A549 (cell line): ENCODE results near the gene CHKA. TPM values are rescaled to one million over a fixed set of nuclear protein-coding genes. Genes with fewer than 3 reads are reported as not detected.
A peak's percentile ranks its signal among the peaks of the same experiment; 100 is the strongest.

Experiments used
- ATAC-seq, 2 experiments: fragments of 200-7000 bp in 1 of 2; fragments of >200 bp in 1 of 2; cut with Nextera tagmentation in 1 of 2; cut with Tn5 transposase in 1 of 2; 3 replicates each; pipeline versions ENCODE4 v1.8.0 to v1.9.1; 2018 to 2020; ENCODE audit warnings: mild to moderate bottlenecking in 1 of 2, moderate library complexity in 1 of 2
- CTCF ChIA-PET: fragments of 300-600 bp; sonication (Branson Sonifier 250); formaldehyde crosslinking; extraction: SDS; loops from one replicate; lab custom pipeline; 2021; ENCODE audit warnings: antibody characterized with exemption, inconsistent platforms; lab: Yijun Ruan, JAX
- POLR2A ChIA-PET: fragments of 350-600 bp; formaldehyde crosslinking; extraction: SDS; loops from one replicate; lab custom pipeline; 2021; ENCODE audit warnings: antibody characterized with exemption, inconsistent platforms; lab: Yijun Ruan, JAX
- DNase-seq, 2 experiments: peaks; one replicate each; pipeline versions ENCODE4 v3.0.0 to v3.0.0-alpha.2; 2011 to 2016; ENCODE audit warnings: low read depth in 1 of 2, low spot score in 1 of 2
- FAIRE-seq: peaks from 2 replicates; lab custom pipeline; 2011; peaks lifted over from hg19 to GRCh38; lab: Jason Lieb, UNC
- H3K27ac ChIP-seq, 2 experiments: fragments of >200 bp; sonication (Bioruptor Twin); formaldehyde crosslinking; 3 replicates each; pipeline ENCODE4 v1.5.1; 2016 to 2017
- H3K4me1 ChIP-seq: fragments of >200 bp; sonication (Bioruptor Twin); formaldehyde crosslinking; 3 replicates; pipeline ENCODE4 v1.6.1; 2016
- H3K4me2 ChIP-seq: fragments of >200 bp; sonication (Bioruptor Twin); formaldehyde crosslinking; 3 replicates; pipeline ENCODE4 v1.6.1; 2016
- H3K4me3 ChIP-seq: fragments of >200 bp; sonication (Bioruptor Twin); formaldehyde crosslinking; 3 replicates; pipeline ENCODE4 v1.5.1; 2016
- H3K9me3 ChIP-seq: fragments of >200 bp; sonication (Bioruptor Twin); formaldehyde crosslinking; 3 replicates; pipeline ENCODE4 v1.6.1; 2016
- ATOH8 ChIP-seq: fragments of 250-450 bp; sonication (Bioruptor Pico); IDR thresholded peaks from 2 replicates; pipeline ENCODE4 v1.5.0; 2020; ENCODE audit warnings: low read depth, mild to moderate bottlenecking, moderate library complexity
- CBX2 ChIP-seq: fragments of 200-600 bp; sonication (generic); IDR thresholded peaks from 2 replicates; pipeline ENCODE4 v1.6.1; 2016; ENCODE audit warnings: low read depth, mild to moderate bottlenecking, borderline replicate concordance
- CBX8 ChIP-seq: fragments of 200-600 bp; sonication (generic); IDR thresholded peaks from 2 replicates; pipeline ENCODE4 v1.6.1; 2016
- CEBPB ChIP-seq, 2 experiments: fragments of >200 bp in 1 of 2; sonication (Bioruptor Twin) in 1 of 2; formaldehyde crosslinking in 1 of 2; IDR thresholded peaks; 2 replicates each; pipeline ENCODE4 v1.6.1; 2012 to 2016
- CHD2 ChIP-seq: fragments of 150-350 bp; IDR thresholded peaks from 2 replicates; pipeline ENCODE4 v1.6.1; 2014; ENCODE audit warnings: low read length; ENCODE audit not compliant: partially characterized antibody
- CTCF ChIP-seq: fragments of >200 bp; sonication (Bioruptor Twin); formaldehyde crosslinking; IDR thresholded peaks from 3 replicates; pipeline ENCODE4 v1.5.1; 2016
- EHF ChIP-seq: fragments of 250-450 bp; sonication (Bioruptor Pico); IDR thresholded peaks from 2 replicates; pipeline ENCODE4 v1.5.0; 2020; ENCODE audit warnings: mild to moderate bottlenecking
- EHMT2 ChIP-seq: fragments of 200-600 bp; sonication (generic); IDR thresholded peaks from 2 replicates; pipeline ENCODE4 v1.6.1; 2016; ENCODE audit warnings: antibody characterized with exemption, low read depth, mild to moderate bottlenecking, moderate library complexity
- EP300 ChIP-seq, 2 experiments: fragments of >200 bp; sonication (Bioruptor Twin); formaldehyde crosslinking; IDR thresholded peaks; 2 replicates in 1 of 2; 3 replicates in 1 of 2; pipeline ENCODE4 v1.6.1; 2016 to 2017
- ESRRA ChIP-seq: fragments of 150-350 bp; IDR thresholded peaks from 2 replicates; pipeline ENCODE4 v1.6.1; 2014; ENCODE audit warnings: mild to moderate bottlenecking, low read length, borderline replicate concordance
- FOSB ChIP-seq: fragments of 250-450 bp; sonication (Bioruptor Pico); IDR thresholded peaks from 2 replicates; pipeline ENCODE4 v1.5.0; 2020; ENCODE audit warnings: mild to moderate bottlenecking, moderate library complexity
- FOSL2 ChIP-seq, 2 experiments: fragments of 450-650 bp in 1 of 2; fragments of >200 bp in 1 of 2; sonication (Bioruptor Twin) in 1 of 2; formaldehyde crosslinking; IDR thresholded peaks; 2 replicates each; pipeline versions ENCODE4 v1.5.0 to v1.6.1; 2016 to 2020; ENCODE audit warnings: mild to moderate bottlenecking in 1 of 2, moderate library complexity in 1 of 2
- HDAC2 ChIP-seq: fragments of 200-600 bp; sonication (generic); IDR thresholded peaks from 2 replicates; pipeline ENCODE4 v1.6.1; 2016
- HES2 ChIP-seq: fragments of >200 bp; sonication (Bioruptor Twin); formaldehyde crosslinking; IDR thresholded peaks from 2 replicates; pipeline ENCODE4 v1.6.1; 2016
- HMGXB4 ChIP-seq: fragments of 250-450 bp; sonication (Bioruptor Pico); IDR thresholded peaks from 2 replicates; pipeline ENCODE4 v1.5.0; 2021; ENCODE audit warnings: mild to moderate bottlenecking, moderate library complexity, borderline replicate concordance
- HOXA7 ChIP-seq: fragments of 250-450 bp; sonication (Bioruptor Pico); IDR thresholded peaks from 2 replicates; pipeline ENCODE4 v1.5.0; 2020; ENCODE audit warnings: mild to moderate bottlenecking, moderate library complexity
- HOXB13 ChIP-seq: fragments of 250-450 bp; sonication (Bioruptor Pico); IDR thresholded peaks from 2 replicates; pipeline ENCODE4 v1.5.0; 2020; ENCODE audit warnings: low read depth, mild to moderate bottlenecking, moderate library complexity
- HOXB5 ChIP-seq: fragments of 250-450 bp; sonication (Bioruptor Pico); IDR thresholded peaks from 2 replicates; pipeline ENCODE4 v1.5.0; 2020; ENCODE audit warnings: mild to moderate bottlenecking, moderate library complexity
- JUN ChIP-seq, 2 experiments: fragments of >200 bp; sonication (Bioruptor Twin); formaldehyde crosslinking; IDR thresholded peaks; 2 replicates in 1 of 2; 3 replicates in 1 of 2; pipeline ENCODE4 v1.6.1; 2016 to 2017
- KDM5A ChIP-seq: fragments of 200-600 bp; sonication (generic); IDR thresholded peaks from 2 replicates; pipeline ENCODE4 v1.6.1; 2016; ENCODE audit warnings: antibody characterized with exemption, mild to moderate bottlenecking
- MAX ChIP-seq: IDR thresholded peaks from 2 replicates; pipeline ENCODE4 v1.6.1; 2012
- MAZ ChIP-seq: fragments of 150-350 bp; IDR thresholded peaks from 2 replicates; pipeline ENCODE4 v1.6.1; 2014; ENCODE audit warnings: antibody characterized with exemption, low read depth, low read length, borderline replicate concordance
- NPAS2 ChIP-seq: fragments of 250-450 bp; sonication (Bioruptor Pico); IDR thresholded peaks from 2 replicates; pipeline ENCODE4 v1.8.0; 2022; ENCODE audit warnings: mild to moderate bottlenecking, moderate library complexity, borderline replicate concordance
- NR3C1 ChIP-seq: fragments of >200 bp; sonication (Bioruptor Twin); formaldehyde crosslinking; IDR thresholded peaks from 3 replicates; pipeline ENCODE4 v1.6.1; 2017
- PBX3 ChIP-seq: IDR thresholded peaks from 2 replicates; pipeline ENCODE4 v1.6.1; 2012
- PHF8 ChIP-seq: fragments of 200-600 bp; sonication (generic); IDR thresholded peaks from 2 replicates; pipeline ENCODE4 v1.6.1; 2016; ENCODE audit warnings: low read depth, mild to moderate bottlenecking, antibody characterized with exemption, moderate library complexity, borderline replicate concordance
- RCOR1 ChIP-seq: fragments of 150-350 bp; IDR thresholded peaks from 2 replicates; pipeline ENCODE4 v1.6.1; 2014; ENCODE audit warnings: antibody characterized with exemption, low read length, low read depth
- RNF2 ChIP-seq: fragments of 200-600 bp; sonication (generic); IDR thresholded peaks from 2 replicates; pipeline ENCODE4 v1.6.1; 2016; ENCODE audit warnings: low read depth, mild to moderate bottlenecking, antibody characterized with exemption, moderate library complexity, borderline replicate concordance
- TP53 ChIP-seq: fragments of 250-450 bp; sonication (Bioruptor Pico); IDR thresholded peaks from 2 replicates; pipeline ENCODE4 v1.5.0; 2021; ENCODE audit warnings: mild to moderate bottlenecking, moderate library complexity
- ZFP36 ChIP-seq: fragments of 450-650 bp; IDR thresholded peaks from 2 replicates; pipeline ENCODE4 v1.6.1; 2014; ENCODE audit warnings: borderline replicate concordance; ENCODE audit not compliant: partially characterized antibody
- ZNF302 ChIP-seq: fragments of 250-450 bp; sonication (Bioruptor Pico); IDR thresholded peaks from 2 replicates; pipeline ENCODE4 v1.9.0; 2021; ENCODE audit warnings: inconsistent platforms, mild to moderate bottlenecking, moderate library complexity
- ZSCAN20 ChIP-seq: fragments of 250-450 bp; sonication (Bioruptor Pico); IDR thresholded peaks from 2 replicates; pipeline ENCODE4 v1.8.0; 2022; ENCODE audit warnings: mild to moderate bottlenecking, moderate library complexity
- WGBS: methylation state at CpG from one replicate; pipeline ENCODE4 v1.1.6; 2017; ENCODE audit errors: missing lambda C conversion rate; 5-methylcytosine and 5-hydroxymethylcytosine counted together
- polyA plus RNA-seq, 4 experiments: library from polyadenylated mRNA; depleted of rRNA in 3 of 4; stranded (reverse); fragments of >200 nt; fragmentation: RNase III in 1 of 4; extraction: RNeasy Plus Mini Kit Qiagen cat#74134 plus additional on column Dnase treatment in 1 of 4; gene quantifications; 2 replicates in 3 of 4; 3 replicates in 1 of 4; pipeline ENCODE4 v1.2.3, GENCODE V29; 2011 to 2017

The CHKA gene
- polyA plus RNA-seq, 2 of the 4 experiments (the other 2 are of a cell fraction): 14.2 to 21.7 TPM

- no peaks in the 10 kb centered on the region for H3K9me3 ChIP-seq
- 91% methylated on average over 8 of the region's 8 CpGs for WGBS
- TF ChIP-seq HOXB5 (CRISPR knock-in tag) (0 out of 2 replicates have a peak, but pooled peaks have one; percentile 22), ATOH8 (no peak), EP300 (IDR thresholded peaks at IDR 0.05) (no peak), EHF (CRISPR knock-in tag) (no peak), PHF8 (no peak), HES2 (no peak), ESRRA (no peak), CHD2 (no peak), CBX8 (no peak), ZNF302 (no peak), MAZ (no peak), ZSCAN20 (no peak), FOSB (CRISPR knock-in tag) (no peak), HOXA7 (CRISPR knock-in tag) (peak; percentile 11; the same call in 1 of the 2 replicates), KDM5A (no peak), FOSL2 (IDR thresholded peaks at IDR 0.05) (no peak), FOSL2 (CRISPR knock-in tag; IDR thresholded peaks at IDR 0.05) (no peak), CBX2 (no peak)
- peak overlapping the region; percentile 96 for H3K4me2 ChIP-seq
- no peak for FAIRE-seq
- H3K4me3 ChIP-seq: peak overlapping the region; percentile 20; the same call in 1 of the 3 replicates
- peak overlapping the region; percentile 99 to 100 for H3K27ac ChIP-seq
- POLR2A ChIA-PET: interaction anchor here (2.8 to 3.8 kb wide), 2 partner anchors 11 to 22 kb away, joined by 13 to 37 read pairs; no protein-coding TSS in a partner anchor
- H3K4me1 ChIP-seq: peaks cover 89% of the 10 kb centered on the region
- DNase-seq: no peak
- no peak for ATAC-seq
- CTCF ChIA-PET: interaction anchor here (1.4 to 3.9 kb wide), 6 partner anchors 7 to 22 kb away, joined by 3 to 23 read pairs (median 6); no protein-coding TSS in a partner anchor
Measured at GRCh38 chr11:68015467-68015866, 105.7 kb downstream of the CHKA start.

GRCh38 chr11:68014947-68015447, 106.2 kb downstream of the CHKA start:
- ATAC-seq (no peak), DNase-seq (no peak), FAIRE-seq (no peak)
- H3K4me2 ChIP-seq: peak overlapping the region; percentile 96
- peak overlapping the region; percentile 99 to 100 for H3K27ac ChIP-seq
- 0% methylated on average over 2 of the region's 19 CpGs for WGBS
- peak overlapping the region; percentile 20; the same call in 2 of the 3 replicates for H3K4me3 ChIP-seq
- ChIA-PET CTCF (interaction anchor here (1.0 to 3.9 kb wide), 7 partner anchors 7 to 194 kb away, joined by 3 to 23 read pairs (median 4); no protein-coding TSS in a partner anchor), POLR2A (interaction anchor here (1.0 to 3.8 kb wide), 7 partner anchors 12 to 28 kb away, joined by 3 to 37 read pairs (median 7); partner anchors contain the start of gene NDUFS8)
- peaks cover 84% of the 10 kb centered on the region for H3K4me1 ChIP-seq
- no peaks in the 10 kb centered on the region for H3K9me3 ChIP-seq
- TF ChIP-seq NPAS2 (CRISPR knock-in tag) (no peak), HMGXB4 (CRISPR knock-in tag) (no peak), EHMT2 (no peak), HDAC2 (no peak), MAX (no peak; the same call in 1 of the 2 replicates), HOXB13 (CRISPR knock-in tag) (peak; percentile 95), EP300 (IDR thresholded peaks at IDR 0.05) (no peak), RCOR1 (no peak), CHD2 (no peak), EHF (CRISPR knock-in tag) (peak; percentile 93), CEBPB (IDR thresholded peaks at IDR 0.05) (no peak), RNF2 (no peak), JUN (IDR thresholded peaks at IDR 0.05) (no peak), PBX3 (no peak), CTCF (no peak), TP53 (CRISPR knock-in tag) (peak; percentile 82), ZFP36 (peak; percentile 13), NR3C1 (no peak)
